GM19463 (cell line): ENCODE data around the gene COPS8.

Experiments used
- ATAC-seq: cut with Tn5 transposase; IDR thresholded peaks from one replicate; pipeline ENCODE4 v1.9.1; 2021; ENCODE audit warnings: mild to moderate bottlenecking, moderate library complexity; ENCODE audit not compliant: unreplicated experiment

COPS8 gene

GRCh38 chr2:237064203-237065070 is 21.3 kb upstream of the COPS8 start:
- no peak for ATAC-seq

- no peak for ATAC-seq
Observed at GRCh38 chr2:237065071-237065377, 20.7 kb upstream of the COPS8 start.

- ATAC-seq, result no peak
Observed at GRCh38 chr2:237066396-237066795, 19.3 kb upstream of the COPS8 start.

DNA sequence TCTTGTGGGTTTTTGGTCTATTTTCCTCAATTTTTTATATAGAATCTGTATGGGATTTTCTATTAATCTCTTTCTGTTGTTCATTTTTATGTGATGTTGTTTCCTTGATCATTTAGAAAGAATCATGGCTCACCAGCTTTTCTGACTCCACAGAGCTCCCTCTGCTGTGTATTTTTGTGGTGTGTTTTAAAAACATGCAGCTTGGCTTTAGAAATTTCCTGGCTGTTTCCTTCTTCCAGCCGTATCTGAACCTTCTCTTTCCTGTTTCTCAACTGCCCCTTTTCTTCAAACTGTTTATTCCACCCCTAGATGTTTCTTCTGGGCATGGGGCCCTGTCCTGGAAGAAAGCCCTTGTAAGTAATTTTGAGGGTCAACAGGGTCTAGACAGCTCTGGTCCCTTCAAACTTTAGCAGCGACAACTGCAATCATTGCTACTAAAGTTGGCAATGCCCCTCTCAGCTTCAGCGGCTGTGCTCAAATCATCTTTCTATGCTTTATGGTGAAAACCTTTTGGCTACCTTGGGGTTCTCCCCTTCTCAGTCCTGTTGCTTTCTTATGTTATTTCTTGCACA is 17.6 kb upstream of the COPS8 start:
- no peak for ATAC-seq

- no peak for ATAC-seq
Observed at GRCh38 chr2:237072067-237072931, 13.4 kb upstream of the COPS8 start.

- no peak for ATAC-seq
Observed at GRCh38 chr2:237073552-237073951, 12.1 kb upstream of the COPS8 start.

- ATAC-seq, result no peak
Observed at GRCh38 chr2:237074211-237074993, 11.3 kb upstream of the COPS8 start.

DNA sequence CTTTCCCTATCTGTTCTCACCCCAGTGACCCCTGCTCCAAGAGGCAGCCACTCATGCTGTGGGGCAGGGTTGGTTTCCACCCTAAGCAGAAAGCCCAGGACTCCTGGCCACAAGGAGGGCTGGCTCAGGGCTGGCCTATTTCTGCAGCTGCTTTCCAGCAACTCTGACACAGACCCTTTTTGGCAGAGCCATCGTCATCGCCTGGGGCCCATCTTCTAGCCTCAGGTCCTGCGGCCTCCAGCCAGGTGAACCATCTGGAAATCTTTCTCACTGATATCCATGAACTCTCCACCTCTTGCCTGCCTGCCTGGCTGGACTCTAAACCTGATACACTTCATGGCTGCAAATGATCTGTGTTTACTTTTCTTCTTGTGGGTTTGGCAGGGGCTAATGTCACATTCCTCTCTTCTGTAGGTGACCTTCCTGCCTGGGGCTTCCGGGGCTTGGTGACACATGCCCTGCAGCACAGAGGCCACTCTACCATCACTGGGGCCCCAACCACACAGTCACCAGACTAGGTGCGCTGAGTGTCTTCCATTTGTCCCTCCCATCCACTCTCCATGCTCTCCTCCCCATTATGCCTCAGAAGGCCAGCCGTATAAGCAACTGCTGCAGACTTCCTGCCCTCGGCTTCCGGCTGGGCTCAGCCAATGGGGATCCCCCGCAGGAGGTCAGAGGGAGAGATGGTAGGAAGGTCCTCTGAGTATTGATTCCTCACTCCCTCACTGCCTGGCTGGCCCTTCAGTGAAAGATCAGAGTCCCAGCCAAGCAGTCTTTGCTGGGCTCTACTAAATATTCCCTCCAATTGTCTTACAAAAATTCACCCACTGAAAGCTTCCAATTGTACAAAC is 9.7 kb upstream of the COPS8 start:
- ATAC-seq, result no peak

DNA sequence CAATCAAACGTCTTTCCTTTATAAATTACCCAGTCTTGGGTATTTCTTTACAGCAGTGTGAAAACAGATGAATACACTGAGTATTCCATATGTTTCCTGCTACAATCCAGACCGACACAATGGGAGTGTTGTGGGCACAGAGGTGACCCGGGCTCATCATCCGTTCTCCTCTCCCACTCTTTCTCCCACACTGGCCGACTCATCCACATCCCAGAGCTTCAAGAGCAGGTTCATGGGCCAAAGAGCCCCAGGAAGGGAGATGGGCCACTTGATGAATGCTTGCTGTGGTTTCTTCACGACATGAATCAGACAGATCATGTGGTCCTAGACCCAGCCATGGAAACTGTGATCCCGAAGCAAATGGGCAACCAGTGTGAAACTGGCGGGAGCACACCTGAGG is 4.1 kb upstream of the COPS8 start:
- ATAC-seq, result no peak

- ATAC-seq, result no peak
Observed at GRCh38 chr2:237083026-237083425, 2.7 kb upstream of the COPS8 start.

DNA sequence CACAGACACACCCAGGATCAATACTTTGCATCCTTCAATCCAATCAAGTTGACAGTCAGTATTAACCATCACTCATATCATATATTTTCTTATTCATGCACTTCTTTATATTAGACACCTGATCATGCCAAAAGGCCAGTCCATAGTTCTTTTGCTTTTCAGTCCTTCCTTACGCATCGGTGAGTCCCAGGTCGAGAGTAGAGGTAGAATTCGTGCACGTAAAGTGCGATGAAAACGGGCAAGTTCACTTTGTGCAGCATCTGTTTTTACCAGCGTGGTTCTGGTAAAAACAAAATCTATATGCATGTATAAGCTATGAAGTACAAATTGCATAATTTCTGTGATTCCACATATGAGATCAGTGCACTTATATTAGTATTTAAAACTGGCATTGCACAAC is 1.2 kb upstream of the COPS8 start:
- ATAC-seq, result no peak

GRCh38 chr2:237090906-237091305 is 5.2 kb downstream of the COPS8 start:
- ATAC-seq, result no peak

GRCh38 chr2:237091779-237092436 is 6.2 kb downstream of the COPS8 start:
- no peak for ATAC-seq

- no peak for ATAC-seq
Observed at GRCh38 chr2:237092506-237092905, 6.8 kb downstream of the COPS8 start.

DNA sequence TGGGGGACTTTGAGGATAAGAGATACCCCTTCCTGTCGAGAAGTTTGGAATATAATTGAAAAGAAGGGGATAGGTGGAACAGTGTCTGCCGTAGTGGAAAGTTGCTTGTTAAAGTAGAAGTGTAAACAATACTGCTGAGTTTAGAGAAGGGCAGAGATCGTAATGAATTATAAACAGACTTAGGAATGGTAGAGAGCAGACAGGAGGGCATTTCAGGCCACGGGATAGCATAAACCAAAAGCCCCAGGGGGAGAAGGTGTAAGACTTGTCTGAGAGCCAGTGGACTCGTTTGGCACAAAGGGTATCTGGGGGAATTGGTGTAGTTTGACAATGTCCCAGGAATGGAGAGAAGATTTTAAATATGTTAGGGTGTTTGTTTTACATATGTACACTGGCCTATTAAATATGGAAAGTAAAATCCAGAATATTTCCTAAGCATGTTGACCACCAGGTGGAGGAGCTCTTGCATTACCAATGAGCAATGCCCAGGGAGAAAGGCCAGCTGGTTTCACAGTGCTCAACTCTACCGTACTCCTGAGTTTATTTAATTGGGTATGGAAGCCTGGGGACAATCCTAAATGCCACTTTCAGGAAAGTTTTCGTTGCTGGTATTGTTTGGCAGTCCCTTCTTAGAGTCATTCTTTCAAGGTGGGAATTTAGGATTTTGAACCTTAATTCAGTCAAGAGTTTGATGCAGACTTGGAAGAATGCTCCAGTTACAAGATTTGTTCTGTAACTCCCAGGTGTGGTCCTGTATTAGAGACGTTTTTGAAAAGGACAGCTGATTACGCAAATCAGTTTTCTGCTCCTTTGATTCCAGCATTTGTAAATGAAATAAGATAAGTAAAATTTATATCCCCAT is 7.5 kb downstream of the COPS8 start:
- ATAC-seq, result no peak

GRCh38 chr2:237096201-237096600 is 10.5 kb downstream of the COPS8 start:
- no peak for ATAC-seq

- no peak for ATAC-seq
Observed at GRCh38 chr2:237096911-237097310, 11.2 kb downstream of the COPS8 start.

- ATAC-seq, result no peak
Observed at GRCh38 chr2:237097326-237097910, 11.7 kb downstream of the COPS8 start.
